Measurements from ENCODE around the gene NUDT14.
A peak's percentile ranks its signal among the peaks of the same experiment; 100 is the strongest.

NUDT14 gene

DNA sequence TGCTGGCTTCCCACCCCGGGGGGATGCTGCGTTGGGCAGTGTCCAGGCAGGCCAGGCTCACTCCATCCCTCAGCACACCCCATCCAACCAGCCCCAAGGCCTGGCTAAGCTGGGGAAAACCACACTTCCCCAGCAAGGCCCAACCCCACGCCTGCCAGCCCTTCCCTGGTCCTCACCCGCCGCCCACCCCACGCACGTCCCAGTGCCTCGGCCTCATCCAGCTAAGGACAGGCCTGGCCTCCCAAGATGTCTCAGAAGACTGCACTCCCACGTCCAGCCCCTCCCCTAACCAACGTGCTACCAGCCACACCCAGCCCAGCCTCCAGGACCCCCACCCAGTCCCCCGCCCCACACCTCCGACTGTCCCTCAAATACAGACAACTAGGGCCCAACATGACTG, 22.3 kb downstream of the NUDT14 start (continued):
- TF ChIP-seq, protein P1, sequence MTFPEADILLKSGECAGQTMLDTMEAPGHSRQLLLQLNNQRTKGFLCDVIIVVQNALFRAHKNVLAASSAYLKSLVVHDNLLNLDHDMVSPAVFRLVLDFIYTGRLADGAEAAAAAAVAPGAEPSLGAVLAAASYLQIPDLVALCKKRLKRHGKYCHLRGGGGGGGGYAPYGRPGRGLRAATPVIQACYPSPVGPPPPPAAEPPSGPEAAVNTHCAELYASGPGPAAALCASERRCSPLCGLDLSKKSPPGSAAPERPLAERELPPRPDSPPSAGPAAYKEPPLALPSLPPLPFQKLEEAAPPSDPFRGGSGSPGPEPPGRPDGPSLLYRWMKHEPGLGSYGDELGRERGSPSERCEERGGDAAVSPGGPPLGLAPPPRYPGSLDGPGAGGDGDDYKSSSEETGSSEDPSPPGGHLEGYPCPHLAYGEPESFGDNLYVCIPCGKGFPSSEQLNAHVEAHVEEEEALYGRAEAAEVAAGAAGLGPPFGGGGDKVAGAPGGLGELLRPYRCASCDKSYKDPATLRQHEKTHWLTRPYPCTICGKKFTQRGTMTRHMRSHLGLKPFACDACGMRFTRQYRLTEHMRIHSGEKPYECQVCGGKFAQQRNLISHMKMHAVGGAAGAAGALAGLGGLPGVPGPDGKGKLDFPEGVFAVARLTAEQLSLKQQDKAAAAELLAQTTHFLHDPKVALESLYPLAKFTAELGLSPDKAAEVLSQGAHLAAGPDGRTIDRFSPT (tag by site-specific recombination; IDR thresholded peaks at IDR 0.05) = peak; percentile 38; the same call in 1 of the 2 replicates
- TF ChIP-seq KLF8 (tag by site-specific recombination; IDR thresholded peaks at IDR 0.05) = peak; percentile 74

DNA sequence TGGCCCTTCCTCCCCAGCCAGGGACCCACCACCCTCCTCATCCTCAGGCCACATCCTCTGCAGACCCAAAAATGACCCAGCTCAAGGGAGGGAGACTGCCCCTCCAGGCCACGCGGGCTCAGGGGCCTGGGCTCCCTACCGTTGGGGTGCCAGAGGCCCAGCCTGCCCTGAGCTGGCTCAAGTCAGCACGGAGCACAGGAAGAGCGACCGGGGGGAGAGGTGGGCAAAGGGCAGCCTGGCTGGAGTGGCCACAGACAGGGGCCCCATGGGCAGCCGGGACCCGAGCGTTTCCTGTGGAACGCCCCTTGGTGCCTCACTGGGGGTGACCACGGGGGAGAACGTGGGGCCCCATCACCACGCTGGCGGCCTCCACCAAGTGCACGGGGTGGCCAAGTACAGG, 23.2 kb downstream of the NUDT14 start:
- no peak for TF ChIP-seq ZNF549 (tag by site-specific recombination; IDR thresholded peaks at IDR 0.05)
- TF ChIP-seq ZNF37A (tag by site-specific recombination; IDR thresholded peaks at IDR 0.05) = no peak
- TF ChIP-seq ZNF2 (tag by site-specific recombination; IDR thresholded peaks at IDR 0.05) = no peak
- no peak for TF ChIP-seq ZNF555 (tag by site-specific recombination; conservative IDR thresholded peaks at IDR 0.05)
- no peak for TF ChIP-seq KLF10 (tag by site-specific recombination; IDR thresholded peaks at IDR 0.05)
- no peak for TF ChIP-seq ZNF274 (IDR thresholded peaks at IDR 0.05; ENCODE audit: low read length)
- no peak for TF ChIP-seq ZNF274 (tag by site-specific recombination; IDR thresholded peaks at IDR 0.05; ENCODE audit: borderline replicate concordance)
- TF ChIP-seq ZNF423 (tag by site-specific recombination; IDR thresholded peaks at IDR 0.05) = no peak
- no peak for TF ChIP-seq ZNF16 (tag by site-specific recombination; IDR thresholded peaks at IDR 0.05; ENCODE audit: low read depth)
- TF ChIP-seq ZFP37 (tag by site-specific recombination; IDR thresholded peaks at IDR 0.05) = no peak
- TF ChIP-seq ZNF645 (tag by site-specific recombination; IDR thresholded peaks at IDR 0.05) = no peak
- Histone ChIP-seq H3K36me3 (ENCODE audit: control insufficient read depth in 2 of 2, insufficient read depth in 1 of 2, low read length in 2 of 2) (peaks cover 0 to 36% of the 10 kb centered on the region in 2 experiments; a peak in 1 of 3 replicates), H3K4me3 (ENCODE audit: low read depth, low read length) (no peak overlapping the region), H3K4me1 (ENCODE audit: control insufficient read depth, insufficient read depth, low read length) (no peaks in the 10 kb centered on the region; the same call in 1 of the 2 replicates), H3K27ac (ENCODE audit: extremely low read depth, low read depth, low read length) (no peak overlapping the region), H3K9me3 (ENCODE audit: control insufficient read depth, insufficient read depth, low read depth, low read length) (no peaks in the 10 kb centered on the region)
- CTCF ChIA-PET = no interaction called here
- POLR2A ChIA-PET = no interaction called here

DNA sequence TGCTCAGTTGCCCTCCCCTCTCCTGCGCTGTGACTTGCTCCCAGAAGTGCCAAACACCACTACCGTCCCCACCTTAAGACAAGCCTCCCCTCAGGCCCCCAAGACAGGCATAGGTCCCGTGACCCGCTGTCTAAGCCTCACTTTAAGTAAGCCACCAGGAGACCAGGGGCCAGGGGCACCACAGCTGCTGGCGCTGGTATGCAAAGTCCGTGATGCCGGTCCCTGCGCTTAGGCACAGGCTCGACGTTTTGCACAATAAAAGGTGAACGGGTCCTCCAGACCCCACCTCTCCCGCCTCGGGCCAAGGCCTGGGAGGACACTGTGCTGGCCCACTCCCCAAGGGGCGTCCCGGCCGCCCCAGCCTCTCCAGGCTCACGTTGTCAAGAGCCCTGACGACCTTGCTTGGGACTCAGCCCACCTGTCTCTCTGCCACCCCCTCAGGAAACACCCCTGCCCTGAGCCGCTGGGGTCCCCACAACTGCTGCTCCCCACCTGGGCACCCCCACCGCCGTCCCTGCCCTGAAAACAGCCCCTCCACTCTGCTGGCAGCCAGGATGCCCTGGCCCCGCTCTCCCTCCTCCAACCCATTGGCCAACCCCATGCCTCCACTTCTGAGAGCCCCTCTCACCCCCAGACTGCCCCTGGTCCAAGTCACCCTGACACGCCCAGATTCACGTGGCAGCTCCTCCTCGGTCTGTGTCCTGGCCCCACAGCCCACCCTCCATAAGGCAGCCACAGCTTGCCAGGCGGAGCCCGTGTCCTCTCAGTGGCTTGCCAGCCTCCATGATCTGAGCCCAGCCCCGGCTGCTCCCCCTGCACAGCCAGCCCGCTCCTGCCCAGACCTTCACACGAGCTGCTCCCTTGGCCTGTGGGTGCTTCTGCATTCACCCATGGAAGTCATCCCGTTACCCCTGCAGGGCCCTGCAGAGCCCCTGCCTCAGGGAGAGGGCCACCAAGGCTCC, 24.4 kb downstream of the NUDT14 start:
- ChIA-PET POLR2A (no interaction called here), CTCF (no interaction called here)
- H3K4me1 ChIP-seq (ENCODE audit: control insufficient read depth, insufficient read depth, low read length) = no peaks in the 10 kb centered on the region
- peak; percentile 13; the same call in 1 of the 2 replicates for TF ChIP-seq SP2 (tag by site-specific recombination; IDR thresholded peaks at IDR 0.05)
- TF ChIP-seq, protein P2, sequence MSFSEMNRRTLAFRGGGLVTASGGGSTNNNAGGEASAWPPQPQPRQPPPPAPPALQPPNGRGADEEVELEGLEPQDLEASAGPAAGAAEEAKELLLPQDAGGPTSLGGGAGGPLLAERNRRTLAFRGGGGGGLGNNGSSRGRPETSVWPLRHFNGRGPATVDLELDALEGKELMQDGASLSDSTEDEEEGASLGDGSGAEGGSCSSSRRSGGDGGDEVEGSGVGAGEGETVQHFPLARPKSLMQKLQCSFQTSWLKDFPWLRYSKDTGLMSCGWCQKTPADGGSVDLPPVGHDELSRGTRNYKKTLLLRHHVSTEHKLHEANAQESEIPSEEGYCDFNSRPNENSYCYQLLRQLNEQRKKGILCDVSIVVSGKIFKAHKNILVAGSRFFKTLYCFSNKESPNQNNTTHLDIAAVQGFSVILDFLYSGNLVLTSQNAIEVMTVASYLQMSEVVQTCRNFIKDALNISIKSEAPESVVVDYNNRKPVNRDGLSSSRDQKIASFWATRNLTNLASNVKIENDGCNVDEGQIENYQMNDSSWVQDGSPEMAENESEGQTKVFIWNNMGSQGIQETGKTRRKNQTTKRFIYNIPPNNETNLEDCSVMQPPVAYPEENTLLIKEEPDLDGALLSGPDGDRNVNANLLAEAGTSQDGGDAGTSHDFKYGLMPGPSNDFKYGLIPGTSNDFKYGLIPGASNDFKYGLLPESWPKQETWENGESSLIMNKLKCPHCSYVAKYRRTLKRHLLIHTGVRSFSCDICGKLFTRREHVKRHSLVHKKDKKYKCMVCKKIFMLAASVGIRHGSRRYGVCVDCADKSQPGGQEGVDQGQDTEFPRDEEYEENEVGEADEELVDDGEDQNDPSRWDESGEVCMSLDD (tag by site-specific recombination; IDR thresholded peaks at IDR 0.05) = 0 out of 2 replicates have a peak, but pooled peaks have one; percentile 42
- TF ChIP-seq ZNF600 (tag by site-specific recombination; IDR thresholded peaks at IDR 0.05) = 0 out of 2 replicates have a peak, but pooled peaks have one; percentile 12
- TF ChIP-seq, protein P3, sequence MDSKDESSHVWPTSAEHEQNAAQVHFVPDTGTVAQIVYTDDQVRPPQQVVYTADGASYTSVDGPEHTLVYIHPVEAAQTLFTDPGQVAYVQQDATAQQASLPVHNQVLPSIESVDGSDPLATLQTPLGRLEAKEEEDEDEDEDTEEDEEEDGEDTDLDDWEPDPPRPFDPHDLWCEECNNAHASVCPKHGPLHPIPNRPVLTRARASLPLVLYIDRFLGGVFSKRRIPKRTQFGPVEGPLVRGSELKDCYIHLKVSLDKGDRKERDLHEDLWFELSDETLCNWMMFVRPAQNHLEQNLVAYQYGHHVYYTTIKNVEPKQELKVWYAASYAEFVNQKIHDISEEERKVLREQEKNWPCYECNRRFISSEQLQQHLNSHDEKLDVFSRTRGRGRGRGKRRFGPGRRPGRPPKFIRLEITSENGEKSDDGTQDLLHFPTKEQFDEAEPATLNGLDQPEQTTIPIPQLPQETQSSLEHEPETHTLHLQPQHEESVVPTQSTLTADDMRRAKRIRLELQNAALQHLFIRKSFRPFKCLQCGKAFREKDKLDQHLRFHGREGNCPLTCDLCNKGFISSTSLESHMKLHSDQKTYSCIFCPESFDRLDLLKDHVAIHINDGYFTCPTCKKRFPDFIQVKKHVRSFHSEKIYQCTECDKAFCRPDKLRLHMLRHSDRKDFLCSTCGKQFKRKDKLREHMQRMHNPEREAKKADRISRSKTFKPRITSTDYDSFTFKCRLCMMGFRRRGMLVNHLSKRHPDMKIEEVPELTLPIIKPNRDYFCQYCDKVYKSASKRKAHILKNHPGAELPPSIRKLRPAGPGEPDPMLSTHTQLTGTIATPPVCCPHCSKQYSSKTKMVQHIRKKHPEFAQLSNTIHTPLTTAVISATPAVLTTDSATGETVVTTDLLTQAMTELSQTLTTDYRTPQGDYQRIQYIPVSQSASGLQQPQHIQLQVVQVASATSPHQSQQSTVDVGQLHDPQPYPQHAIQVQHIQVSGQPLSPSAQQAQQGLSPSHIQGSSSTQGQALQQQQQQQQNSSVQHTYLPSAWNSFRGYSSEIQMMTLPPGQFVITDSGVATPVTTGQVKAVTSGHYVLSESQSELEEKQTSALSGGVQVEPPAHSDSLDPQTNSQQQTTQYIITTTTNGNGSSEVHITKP (tag by site-specific recombination; IDR thresholded peaks at IDR 0.05) = no peak
- H3K36me3 ChIP-seq (ENCODE audit: control insufficient read depth in 2 of 2, insufficient read depth in 1 of 2, low read length in 2 of 2) = peaks cover 0 to 47% of the 10 kb centered on the region in 2 experiments; a peak in 1 of 3 replicates
- H3K27ac ChIP-seq (ENCODE audit: extremely low read depth, low read depth, low read length) = no peak overlapping the region
- no peaks in the 10 kb centered on the region for H3K9me3 ChIP-seq (ENCODE audit: control insufficient read depth, insufficient read depth, low read depth, low read length)
- no peak overlapping the region for H3K4me3 ChIP-seq (ENCODE audit: low read depth, low read length)

Measured in HEK293 (cell line).